Left lung (tissue), 10 donors: ENCODE data around the gene CACTIN. TPM values are rescaled to one million over a fixed set of nuclear protein-coding genes. Genes with fewer than 3 reads are reported as not detected.

Source experiments
- ATAC-seq: fragments of 200-7000 bp; cut with Tn5 transposase; one replicate; pipeline ENCODE4 v1.9.1; 2020; ENCODE audit warnings: moderate library complexity
- DNase-seq, 4 donors: peaks; one replicate each; pipeline ENCODE4 v3.0.0-alpha.2; 2013 to 2020
- H3K27ac ChIP-seq, 2 donors: fragments of 200-600 bp; sonication (generic) in 1 of 2; one replicate each; pipeline versions ENCODE4 v1.5.0 to v1.8.0; 2020 to 2021
- H3K27me3 ChIP-seq, 2 donors: fragments of 200-600 bp; sonication (generic) in 1 of 2; one replicate each; pipeline versions ENCODE4 v1.5.0 to v1.8.0; 2020 to 2021
- H3K36me3 ChIP-seq, 2 donors: fragments of 200-600 bp; sonication (generic) in 1 of 2; one replicate each; pipeline versions ENCODE4 v1.5.0 to v1.8.0; 2020 to 2021
- H3K4me1 ChIP-seq, 2 donors: fragments of 200-600 bp; one replicate each; pipeline ENCODE4 v1.8.0; 2021
- H3K4me3 ChIP-seq, 2 donors: fragments of 200-600 bp; sonication (generic) in 1 of 2; one replicate each; pipeline versions ENCODE4 v1.5.0 to v1.8.0; 2020 to 2021; ENCODE audit warnings: mild to moderate bottlenecking in 1 of 2
- H3K9me3 ChIP-seq, 2 donors: fragments of 200-600 bp; sonication (generic) in 1 of 2; one replicate each; pipeline versions ENCODE4 v1.5.0 to v1.8.0; 2020 to 2021
- CTCF ChIP-seq, 2 donors: fragments of 200-600 bp; sonication (generic) in 1 of 2; IDR thresholded peaks; one replicate each; pipeline versions ENCODE4 v1.5.0 to v1.8.0; 2021; ENCODE audit warnings: antibody characterized with exemption in 2 of 2
- intact Hi-C, 2 donors: fragments of 100-400 bp; cut with DNase I; formaldehyde crosslinking; loops; one replicate each; pipeline versions ENCODE4 v1.11.2 to v1.14.2; 2022
- polyA plus RNA-seq, 6 donors: library from polyadenylated mRNA; unstranded; fragments of 120-200 nt; gene quantifications; one replicate each; pipeline ENCODE4 v1.2.1, GENCODE V29; 2013; ENCODE audit not compliant: insufficient read length in 6 of 6
- total RNA-seq, 2 donors: library from RNA; stranded (reverse); fragmentation: NEBNext Ultra II Directional; extraction: Animal tissue kit (Norgen Biotek cat#: 25700); gene quantifications; one replicate each; pipeline ENCODE4 v1.2.1, GENCODE V29; 2021
- donor health status: DM: no; HTN: yes; CAD: no.
- donor health status: DM: no; HTN: no; CAD: no.

The CACTIN gene
- total and polyA plus RNA-seq, 8 donors, result 19.8 to 33.2 (median 26.5) TPM

DNA sequence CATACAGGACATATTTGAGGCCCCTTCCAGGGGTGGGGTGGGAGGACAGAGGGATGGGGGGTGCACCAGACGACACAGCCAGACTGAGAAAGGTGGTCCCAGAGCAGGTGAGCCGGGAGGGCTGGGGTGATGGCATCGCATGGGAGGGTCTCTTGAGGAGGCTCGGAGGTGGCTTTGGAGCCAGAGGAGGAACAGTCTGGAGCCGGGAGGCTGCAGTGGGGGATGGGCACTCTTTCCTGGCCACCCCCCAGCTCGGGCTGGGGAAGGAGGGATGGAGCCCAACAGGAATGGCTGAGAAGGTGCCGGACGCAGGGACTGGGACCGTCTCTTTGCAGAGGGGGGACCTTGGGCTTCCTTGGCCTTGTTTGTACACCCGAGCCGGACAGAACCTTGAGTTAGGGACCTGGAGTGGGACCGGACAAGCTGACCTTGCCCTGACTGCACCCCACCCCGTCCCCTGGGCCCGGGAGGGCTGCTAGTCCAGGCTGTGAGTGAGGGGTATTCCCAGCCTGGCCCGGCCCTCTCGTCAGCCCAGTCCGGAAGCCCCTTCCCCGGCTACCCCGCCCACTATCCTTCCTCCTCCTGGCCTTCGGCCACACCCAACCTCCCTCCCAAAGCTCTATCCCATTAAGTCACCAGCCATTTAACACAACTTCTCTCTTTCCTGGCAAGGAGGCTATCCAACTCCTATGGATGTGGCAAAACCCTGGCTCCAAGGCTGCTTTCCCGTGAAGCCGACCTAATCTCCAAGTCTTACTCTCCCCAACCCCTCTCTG, 19.1 kb downstream of the CACTIN start:
- ATAC-seq (peak; percentile 33), DNase-seq (peak in 3 of 4 donors; percentile 53 to 70 (median 58))
- Histone ChIP-seq H3K27ac (peak overlapping the region; percentile 72 to 77), H3K9me3 (no peaks in the 10 kb centered on the region), H3K27me3 (peaks cover 0 to 46% of the 10 kb centered on the region in 2 donors), H3K36me3 (peaks cover 0 to 23% of the 10 kb centered on the region in 2 donors), H3K4me1 (peaks cover 3 to 57% of the 10 kb centered on the region in 2 donors), H3K4me3 (peak overlapping the region; percentile 40 to 50)
- intact Hi-C loops, result no loop called here
- TF ChIP-seq CTCF (IDR thresholded peaks at IDR 0.05), result no peak

- Histone ChIP-seq H3K9me3 (no peaks in the 10 kb centered on the region), H3K27ac (peak within 1 kb of the TSS; percentile 72 to 77), H3K27me3 (peaks cover 0 to 46% of the 10 kb centered on the region in 2 donors), H3K4me1 (peaks cover 3 to 57% of the 10 kb centered on the region in 2 donors), H3K36me3 (peaks cover 0 to 16% of the 10 kb centered on the region in 2 donors), H3K4me3 (peak within 1 kb of the TSS; percentile 40 to 50)
- ATAC-seq, result peak; percentile 81
- DNase-seq, result peak in 3 of 4 donors; percentile 58 to 91 (median 72)
- intact Hi-C loops, result no loop called here
- no peak for TF ChIP-seq CTCF (IDR thresholded peaks at IDR 0.05)
These were observed 19.8 kb downstream of the CACTIN start, which contains the start of gene TBXA2R for GRCh38 chr19:3606690-3607289. TBXA2R (minus strand) TSS chr19:3606875; CDS start chr19:3600634, 6,241 bp downstream.

- peaks cover 0 to 46% of the 10 kb centered on the region in 2 donors for H3K27me3 ChIP-seq
- no peaks in the 10 kb centered on the region for H3K9me3 ChIP-seq
- DNase-seq (peak in 1 of 4 donors; percentile 85), ATAC-seq (peak; percentile 64)
- peak overlapping the region; percentile 40 to 50 for H3K4me3 ChIP-seq
- intact Hi-C loops, result no loop called here
- no peak for TF ChIP-seq CTCF (IDR thresholded peaks at IDR 0.05)
- H3K4me1 ChIP-seq, result peaks cover 3 to 57% of the 10 kb centered on the region in 2 donors
- peak overlapping the region; percentile 72 to 77 for H3K27ac ChIP-seq
- H3K36me3 ChIP-seq, result peaks cover 0 to 10% of the 10 kb centered on the region in 2 donors
These were observed 20.4 kb downstream of the CACTIN start for GRCh38 chr19:3606174-3606689.

DNA sequence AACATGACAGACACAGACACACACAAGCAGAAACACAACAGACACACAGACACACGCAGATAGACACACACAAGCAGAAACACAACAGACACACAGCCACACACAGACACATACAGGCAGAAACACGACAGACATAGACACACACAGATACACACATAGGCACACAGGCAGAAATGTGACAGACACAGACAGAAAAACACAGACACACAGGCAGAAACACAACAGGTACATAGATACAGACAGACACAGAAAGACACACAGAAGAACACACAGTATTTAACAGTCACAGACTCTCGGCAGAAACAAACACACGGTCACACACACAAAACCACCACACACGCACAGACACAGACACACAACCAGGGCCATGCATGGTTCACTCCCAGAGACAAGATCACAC, 20.8 kb downstream of the CACTIN start:
- Histone ChIP-seq H3K4me3 (peak overlapping the region; percentile 40 to 50), H3K27me3 (peaks cover 0 to 46% of the 10 kb centered on the region in 2 donors), H3K27ac (no peak overlapping the region), H3K36me3 (peaks cover 0 to 6% of the 10 kb centered on the region in 2 donors), H3K4me1 (peaks cover 3 to 57% of the 10 kb centered on the region in 2 donors), H3K9me3 (no peaks in the 10 kb centered on the region)
- TF ChIP-seq CTCF (IDR thresholded peaks at IDR 0.05), result no peak
- ATAC-seq (no peak), DNase-seq (no peak)
- intact Hi-C loops, result no loop called here

- DNase-seq, result no peak
- H3K4me3 ChIP-seq, result peak overlapping the region in 1 of 2 donors; percentile 50
These were observed 21.2 kb downstream of the CACTIN start for GRCh38 chr19:3605361-3605760.

More at GRCh38 chr19:3605361-3605760, 21.2 kb downstream of the CACTIN start:
- Histone ChIP-seq H3K27ac (no peak overlapping the region), H3K9me3 (no peaks in the 10 kb centered on the region), H3K4me1 (peaks cover 3 to 57% of the 10 kb centered on the region in 2 donors), H3K27me3 (peaks cover 0 to 46% of the 10 kb centered on the region in 2 donors), H3K36me3 (peaks cover 0 to 3% of the 10 kb centered on the region in 2 donors)
- intact Hi-C loops, result no loop called here
- TF ChIP-seq CTCF (IDR thresholded peaks at IDR 0.05), result no peak
- ATAC-seq, result no peak
